Activated naive CD4-positive, alpha-beta T cell (primary cell): ENCODE data around the gene CLPTM1L.
"Not testable (repeated sequence)": the region's sequence is repeated elsewhere in the genome, so short reads cannot be mapped to it uniquely, and the experiment has no call there.

Experiments
- DNase-seq, 4 experiments: peaks; one replicate each; lab custom pipeline; 2025; lab: John Stamatoyannopoulos, UW

CLPTM1L gene

DNA sequence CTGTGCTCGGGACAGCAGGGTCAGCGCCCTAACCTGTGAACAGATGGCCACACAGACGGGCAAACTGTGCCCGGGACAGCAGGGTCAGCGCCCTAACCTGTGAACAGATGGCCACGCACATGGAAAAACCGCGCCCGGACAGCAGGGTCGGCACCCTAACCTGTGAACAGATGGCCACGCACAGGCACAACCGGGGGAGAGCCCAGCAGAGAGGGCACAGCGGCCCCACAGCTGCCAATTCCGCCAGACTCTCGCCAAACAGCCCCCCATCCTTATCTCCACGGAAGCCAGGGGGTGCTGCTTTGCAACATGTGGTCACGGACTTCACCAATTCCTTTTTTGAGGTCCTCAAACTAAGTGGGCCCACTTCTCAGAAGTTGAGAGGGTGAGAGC, 5.1 kb downstream of the CLPTM1L start:
- not testable (repeated sequence) for DNase-seq

DNA sequence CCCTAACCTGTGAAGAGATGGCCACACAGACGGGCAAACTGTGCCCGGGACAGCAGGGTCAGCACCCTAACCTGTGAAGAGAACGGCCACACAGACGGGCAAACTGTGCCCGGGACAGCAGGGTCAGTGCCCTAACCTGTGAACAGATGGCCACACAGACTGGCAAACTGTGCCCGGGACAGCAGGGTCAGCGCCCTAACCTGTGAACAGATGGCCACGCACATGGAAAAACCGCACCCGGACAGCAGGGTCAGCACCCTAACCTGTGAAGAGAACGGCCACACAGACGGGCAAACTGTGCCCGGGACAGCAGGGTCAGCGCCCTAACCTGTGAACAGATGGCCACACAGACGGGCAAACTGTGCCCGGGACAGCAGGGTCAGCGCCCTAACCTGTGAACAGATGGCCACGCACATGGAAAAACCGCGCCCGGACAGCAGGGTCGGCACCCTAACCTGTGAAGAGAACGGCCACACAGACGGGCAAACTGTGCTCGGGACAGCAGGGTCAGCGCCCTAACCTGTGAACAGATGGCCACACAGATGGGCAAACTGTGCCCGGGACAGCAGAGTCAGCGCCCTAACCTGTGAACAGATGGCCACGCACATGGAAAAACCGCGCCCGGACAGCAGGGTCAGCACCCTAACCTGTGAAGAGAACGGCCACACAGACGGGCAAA, 5.6 kb downstream of the CLPTM1L start:
- DNase-seq: not testable (repeated sequence)

DNA sequence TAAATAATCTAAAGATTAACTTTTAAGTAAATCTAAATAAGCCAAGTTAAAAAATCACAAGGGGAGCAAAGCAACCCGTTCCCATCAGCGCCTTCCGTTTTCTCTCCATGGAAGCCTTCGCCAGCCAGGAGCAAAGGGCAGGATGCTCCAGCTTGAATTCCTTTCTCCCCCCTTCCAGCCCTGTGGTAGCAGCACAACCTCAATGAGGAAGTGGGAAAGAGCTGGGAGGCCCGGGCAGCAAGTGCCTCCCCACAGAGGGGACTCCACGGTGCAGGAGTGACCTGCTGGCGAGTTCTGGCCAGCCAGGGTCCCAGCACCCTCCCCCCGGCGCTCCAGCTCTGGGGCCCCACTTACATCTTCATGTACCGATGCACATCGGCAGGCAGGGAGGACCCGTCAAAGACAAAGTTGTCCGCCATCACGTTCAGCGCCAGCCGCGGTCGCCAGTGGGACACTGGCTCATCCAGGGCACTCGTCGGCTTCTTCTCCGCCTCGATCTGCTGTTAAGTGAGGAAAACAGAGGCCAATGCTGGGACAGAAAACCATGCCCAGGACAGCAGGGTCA, 6.3 kb downstream of the CLPTM1L start:
- DNase-seq: no peak

DNA sequence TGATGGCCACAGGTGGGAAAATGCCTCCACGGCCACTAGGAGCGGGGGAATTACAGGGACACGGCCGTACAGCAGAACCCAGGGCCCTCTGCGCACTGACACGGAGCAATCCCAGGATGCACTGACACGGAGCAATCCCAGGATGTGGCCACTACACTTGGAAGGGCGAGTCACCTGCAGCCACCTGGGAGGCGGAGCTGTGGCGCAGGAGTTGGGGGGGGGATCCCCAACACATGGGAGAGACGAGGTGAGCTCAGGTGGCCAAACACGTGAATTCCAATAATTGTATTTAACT, 6.8 kb downstream of the CLPTM1L start:
- DNase-seq: no peak

DNA sequence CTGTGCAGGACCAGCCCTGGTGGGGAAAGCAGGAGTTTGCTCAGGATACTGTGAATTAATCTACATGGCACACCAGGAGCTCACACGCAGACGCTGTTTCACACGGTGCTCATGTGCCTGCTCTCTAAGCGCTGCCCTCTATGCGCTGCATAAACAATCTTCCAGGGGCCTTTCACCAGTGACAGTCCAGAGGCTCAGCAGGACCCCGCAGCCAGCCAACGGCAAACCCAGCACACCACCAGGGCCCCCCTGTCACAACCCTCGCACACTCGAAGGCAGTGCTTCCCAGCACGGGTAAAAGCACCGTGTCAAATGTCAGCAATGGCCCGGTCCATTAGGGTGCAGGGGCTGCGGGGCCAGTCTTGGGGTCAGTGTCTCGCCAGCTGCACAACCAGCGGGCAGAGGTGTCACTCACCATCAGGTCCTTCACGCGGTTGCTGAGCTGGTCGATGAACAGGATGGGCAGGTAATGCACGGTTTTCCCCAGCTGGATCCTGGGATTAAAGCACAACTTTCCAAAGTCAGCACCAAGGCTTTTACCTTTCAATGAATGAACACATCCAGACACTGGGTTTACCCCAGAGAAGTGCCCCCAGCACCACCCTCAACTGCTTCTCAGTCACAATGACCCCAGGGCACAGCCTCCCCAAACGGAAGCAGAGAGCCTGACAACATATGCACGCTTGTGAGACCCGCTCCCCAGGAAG, 7.3 kb downstream of the CLPTM1L start:
- no peak for DNase-seq

DNA sequence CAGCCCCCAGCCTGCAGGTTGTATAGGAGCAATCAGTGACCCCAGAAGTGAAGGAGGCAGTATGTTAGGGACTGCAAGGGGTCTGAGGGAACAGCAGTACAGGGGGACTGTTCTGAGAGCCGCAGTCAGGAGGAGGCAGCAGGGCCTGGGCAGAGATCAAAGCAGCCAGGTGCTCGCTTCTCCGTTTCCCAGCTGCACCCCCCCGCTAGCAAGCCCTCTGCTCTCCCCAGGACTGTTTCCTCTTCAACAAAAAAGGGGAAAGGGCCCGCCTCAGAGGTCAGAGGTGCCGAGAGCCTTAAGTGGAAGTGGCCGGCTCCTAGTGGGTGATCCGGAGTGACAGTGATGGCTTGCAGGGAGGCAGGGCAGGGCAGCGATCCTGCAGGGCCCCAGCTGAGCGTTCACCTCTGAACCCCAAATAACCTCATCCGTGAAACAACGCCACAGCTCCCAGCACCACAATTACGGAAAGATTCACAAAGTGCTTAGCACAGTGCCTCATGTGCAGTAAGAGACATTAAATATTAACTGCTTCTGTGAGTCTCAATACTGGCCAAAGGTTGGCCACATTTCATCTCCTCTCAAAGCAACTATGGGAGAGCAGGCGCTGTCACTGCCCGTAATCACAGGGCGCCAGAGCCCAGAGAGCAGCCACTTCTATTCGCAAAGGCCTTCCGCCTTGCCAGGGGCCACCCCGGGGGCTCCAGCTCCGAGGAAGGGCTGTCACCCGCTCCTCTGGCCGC, 8.0 kb downstream of the CLPTM1L start:
- no peak for DNase-seq

DNA sequence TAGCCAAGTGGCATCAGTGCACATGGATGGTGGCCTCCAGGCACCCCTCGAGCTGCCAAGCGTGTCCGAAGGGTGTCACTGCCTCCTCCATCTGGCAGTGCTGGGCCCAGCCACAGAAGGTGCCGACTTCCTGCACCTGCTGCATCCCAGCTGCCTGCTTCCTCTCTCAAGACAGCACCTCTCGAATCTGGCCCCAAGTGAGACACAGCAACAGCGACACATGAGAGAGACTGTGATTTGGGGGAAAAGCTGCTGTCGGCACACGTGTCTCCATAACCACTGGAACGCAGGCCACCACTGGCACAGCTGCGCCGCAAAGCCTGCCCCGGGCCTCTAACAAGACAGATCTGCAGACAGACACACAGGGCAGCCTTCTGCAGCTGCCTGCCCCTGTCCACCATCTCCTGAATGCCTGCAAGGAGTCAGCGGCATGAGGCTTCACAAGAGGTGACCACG, 8.8 kb downstream of the CLPTM1L start:
- DNase-seq: no peak

DNA sequence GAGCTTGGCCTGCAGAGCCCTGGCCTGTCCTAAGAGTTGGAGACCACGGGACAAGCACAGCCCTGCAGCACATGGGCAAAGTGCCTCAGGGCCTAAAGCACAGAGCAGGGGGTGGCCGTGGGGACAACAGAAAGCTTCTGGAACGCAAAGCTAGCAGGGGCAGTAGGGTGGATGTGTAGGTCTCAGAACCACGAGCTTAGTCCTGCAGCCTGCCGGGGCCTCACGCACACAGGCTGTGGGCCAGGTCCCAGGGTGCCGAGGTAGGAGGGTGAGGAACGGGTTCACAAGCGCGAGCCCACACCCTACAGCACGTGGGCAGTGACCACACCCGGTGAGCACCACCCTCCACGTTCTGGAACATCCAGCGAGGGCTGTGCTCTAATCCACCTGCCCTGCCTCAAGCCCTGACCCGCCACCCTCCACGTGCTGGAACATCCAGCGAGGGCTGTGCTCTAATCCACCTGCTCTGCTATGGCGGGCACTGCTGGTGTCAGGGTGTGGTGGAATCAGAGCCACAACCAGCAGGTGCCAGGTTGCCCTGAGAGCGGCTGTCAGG, 9.3 kb downstream of the CLPTM1L start:
- DNase-seq: no peak

DNA sequence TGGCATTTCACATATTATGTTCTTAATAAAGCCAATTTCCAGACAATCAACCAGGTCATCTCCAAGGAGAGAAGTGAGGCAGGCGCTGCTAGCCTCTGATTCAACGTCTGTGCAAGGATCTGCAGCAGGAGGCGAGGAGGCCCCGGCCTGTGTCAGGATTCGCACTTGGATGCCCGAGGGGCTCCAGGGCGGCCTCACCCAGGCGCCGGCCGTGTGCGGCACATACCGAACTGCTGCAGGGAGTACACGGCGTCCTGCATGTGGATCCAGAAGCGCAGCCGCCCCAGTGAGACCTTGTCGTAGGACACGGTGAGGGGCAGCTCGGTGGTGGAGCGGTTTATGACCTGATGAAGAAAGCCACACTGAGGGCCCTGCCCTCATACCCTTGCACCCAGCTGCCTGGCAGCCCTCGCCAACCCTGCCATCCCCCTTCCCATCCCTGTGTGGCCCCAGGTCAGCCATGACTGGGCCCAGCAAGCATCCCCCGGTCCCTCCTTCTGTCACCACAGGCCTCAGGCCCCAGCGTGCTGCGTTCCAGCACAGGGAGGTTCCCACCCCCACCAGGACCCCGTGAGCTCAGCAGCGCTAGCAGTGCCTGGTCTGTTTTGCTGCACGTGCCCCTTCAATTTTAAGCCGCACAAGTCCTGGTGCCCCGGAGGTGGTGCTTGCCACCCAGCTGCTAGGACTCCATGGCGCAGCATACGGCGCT, 9.9 kb downstream of the CLPTM1L start:
- DNase-seq: no peak

DNA sequence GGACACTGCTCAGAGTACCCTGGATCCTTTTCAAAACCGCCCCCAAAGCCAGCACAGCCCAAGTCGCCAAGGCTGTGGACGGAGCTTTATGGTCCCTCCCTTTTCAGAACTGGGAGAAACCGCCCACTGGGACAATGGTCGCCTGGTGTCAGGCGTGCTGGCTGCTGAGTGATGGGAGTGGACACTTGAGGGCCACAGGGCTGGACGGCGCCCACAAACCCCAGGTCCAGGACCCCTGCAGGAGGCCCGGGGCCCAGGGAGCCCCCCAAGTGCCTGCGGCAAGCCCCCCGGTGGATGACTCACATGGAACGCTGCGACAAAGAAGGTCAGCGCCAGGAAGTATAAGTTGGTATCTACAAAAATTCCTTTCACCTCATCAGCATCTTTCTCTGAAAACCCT, 10.9 kb downstream of the CLPTM1L start:
- no peak for DNase-seq

DNA sequence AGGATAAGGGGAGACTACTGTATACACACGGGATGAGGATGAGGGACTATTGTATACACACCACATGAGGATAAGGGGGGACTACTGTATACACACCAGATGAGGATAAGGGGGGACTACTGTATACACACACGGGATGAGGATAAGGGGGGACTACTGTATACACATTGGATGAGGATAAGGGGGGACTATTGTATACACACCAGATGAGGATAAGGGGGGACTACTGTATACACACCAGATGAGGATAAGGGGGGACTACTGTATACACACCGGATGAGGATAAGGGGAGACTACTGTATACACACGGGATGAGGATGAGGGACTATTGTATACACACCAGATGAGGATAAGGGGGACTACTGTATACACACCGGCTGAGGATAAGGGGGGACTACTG, 11.6 kb downstream of the CLPTM1L start:
- not testable (repeated sequence) for DNase-seq

DNA sequence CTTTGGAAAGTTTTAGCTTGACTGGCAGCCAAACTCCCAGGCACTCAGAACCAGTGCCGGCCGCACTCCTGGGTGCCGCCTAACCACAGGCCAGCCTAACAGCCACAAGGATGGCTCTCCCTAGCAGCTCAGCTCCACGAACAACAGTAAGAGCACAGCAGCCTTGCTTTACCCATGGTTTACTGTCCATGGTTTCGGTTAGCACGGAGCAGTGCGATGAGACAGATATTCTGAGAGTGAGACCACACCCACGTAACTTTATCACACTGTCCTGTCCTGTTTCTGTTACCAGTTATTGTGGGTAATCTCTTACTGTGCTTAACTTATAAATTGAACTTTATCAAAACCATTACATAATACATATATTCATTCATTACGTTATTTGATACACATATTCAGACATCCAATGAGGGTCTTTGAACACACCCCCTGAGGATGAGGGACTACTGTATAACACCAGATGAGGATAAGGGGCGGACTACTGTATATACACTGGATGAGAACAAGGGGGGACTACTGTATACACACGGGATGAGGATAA, 12.4 kb downstream of the CLPTM1L start:
- DNase-seq: no peak

DNA sequence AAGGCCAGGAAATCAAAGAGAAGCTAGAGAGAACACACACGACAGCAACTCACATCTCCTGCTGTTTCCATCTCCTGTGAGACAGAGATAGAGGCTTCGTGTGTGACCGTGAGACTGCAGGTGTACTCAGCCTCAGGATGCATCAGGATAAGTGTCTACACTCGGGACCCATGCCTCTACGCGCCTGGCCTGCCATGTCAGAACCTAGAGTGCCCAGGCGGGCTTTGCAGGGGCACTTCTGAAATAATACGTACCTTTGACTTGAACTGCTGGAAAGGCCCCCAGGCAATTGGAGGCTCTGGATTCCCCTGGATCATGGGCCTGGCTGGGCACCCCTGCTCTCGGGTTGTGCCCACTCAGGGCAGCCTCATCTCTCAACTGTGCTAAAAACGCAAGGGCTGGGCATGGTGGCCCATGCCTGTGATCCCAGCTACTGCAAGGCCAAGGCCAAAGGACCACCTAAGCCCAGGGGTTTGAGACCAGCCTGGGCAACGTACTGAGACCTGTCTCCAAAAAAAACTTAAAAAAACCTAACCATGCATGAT, 13.0 kb downstream of the CLPTM1L start:
- no peak for DNase-seq

DNA sequence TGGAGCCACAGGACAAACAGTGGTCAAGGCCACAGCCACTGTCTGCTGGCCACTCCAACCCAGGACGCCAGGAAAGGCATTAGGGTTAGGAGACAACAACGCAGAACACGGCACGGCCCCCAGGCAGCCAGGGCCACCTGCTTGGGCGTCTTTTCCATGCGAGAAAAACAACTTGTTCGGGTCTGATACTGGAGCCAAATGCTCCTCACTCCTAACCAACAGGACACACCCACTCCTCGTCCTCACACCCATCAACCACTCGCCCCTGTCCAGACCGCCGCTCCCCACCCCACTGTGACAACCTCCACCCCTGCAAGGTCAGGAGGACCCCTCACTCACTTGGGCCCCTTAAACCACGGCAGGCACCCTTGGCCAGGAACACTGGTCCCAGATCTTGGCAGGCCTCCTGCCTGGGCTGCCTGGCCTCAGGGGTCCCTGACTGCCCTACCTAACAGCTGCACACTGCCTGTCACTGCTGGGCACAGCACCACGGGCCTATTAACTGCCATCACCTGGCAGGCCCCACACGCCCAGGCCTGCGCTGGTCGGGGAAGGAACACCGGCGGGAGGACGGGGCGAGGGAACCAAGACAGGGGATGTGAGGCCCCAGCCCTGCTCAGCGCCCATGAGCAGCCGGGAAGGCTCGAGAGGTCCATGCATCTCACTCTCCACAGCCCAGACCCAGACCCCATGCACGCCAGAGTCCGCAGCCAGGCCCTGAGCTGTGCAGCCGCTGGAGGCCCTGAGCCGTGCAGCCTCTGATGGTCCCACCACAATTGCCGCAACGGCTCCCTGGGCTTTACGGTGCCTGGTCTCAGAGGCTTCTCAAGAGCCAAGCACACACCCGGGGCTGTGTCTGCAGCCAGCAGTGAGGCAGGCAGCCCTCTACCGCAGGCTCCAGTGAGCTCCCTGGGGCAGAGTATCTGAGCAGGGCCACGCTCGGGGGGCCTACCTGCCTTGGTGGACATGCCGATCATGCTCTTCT, 13.8 kb downstream of the CLPTM1L start:
- no peak for DNase-seq

DNA sequence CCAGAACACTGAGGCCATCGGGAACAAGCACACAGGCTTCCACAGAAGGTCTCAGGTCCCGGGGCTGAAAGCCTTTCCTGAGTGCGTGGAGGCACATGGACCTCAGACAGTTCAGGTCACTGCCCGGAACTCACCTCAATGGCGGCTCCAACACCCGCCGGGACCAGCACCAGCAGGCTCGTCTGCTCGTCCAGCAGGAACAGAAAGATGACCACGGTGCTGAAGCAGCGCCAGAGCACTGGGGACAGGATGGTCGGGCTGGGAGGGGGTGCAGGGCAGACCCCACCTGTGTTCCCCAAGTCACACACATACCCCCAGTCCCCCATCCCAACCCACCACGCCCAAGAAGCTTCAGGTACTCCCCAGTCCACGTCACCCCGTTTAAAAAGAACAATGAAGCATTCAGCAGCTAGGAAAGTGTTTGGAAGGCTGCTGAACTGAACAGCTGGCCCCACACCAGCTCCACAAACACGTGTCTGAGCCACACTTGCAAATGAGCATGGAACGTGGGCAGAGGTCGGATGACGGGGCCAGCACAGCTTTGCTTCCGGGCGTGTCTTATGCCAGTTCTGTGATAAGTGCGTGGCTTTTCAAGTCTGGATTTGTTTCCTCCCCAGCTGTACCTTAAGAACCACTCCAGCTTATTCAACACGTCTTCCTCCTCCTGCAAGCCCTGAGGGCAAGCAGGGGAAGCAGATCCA, 14.6 kb downstream of the CLPTM1L start:
- no peak for DNase-seq

DNA sequence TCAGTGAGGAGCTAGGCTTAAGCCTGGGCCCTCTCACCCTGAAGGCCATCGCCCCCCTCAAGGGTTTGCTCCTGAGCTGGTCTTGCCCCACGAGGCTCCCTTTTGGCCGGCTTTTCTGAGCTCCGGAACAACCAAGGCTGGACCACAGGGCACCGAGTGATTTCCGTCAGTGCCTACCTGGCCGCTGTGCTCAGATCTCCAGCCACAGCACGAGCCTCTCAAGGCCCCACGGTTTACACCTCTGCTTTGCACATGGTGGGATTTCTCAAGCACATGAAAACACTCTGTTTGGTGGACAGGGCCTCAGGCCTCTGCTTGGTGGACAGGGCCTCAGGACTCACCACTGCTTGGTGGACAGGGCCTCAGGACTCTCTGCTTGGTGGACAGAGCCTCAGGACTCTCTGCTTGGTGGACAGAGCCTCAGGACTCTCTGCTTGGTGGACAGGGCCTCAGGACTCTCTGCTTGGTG, 15.8 kb downstream of the CLPTM1L start:
- DNase-seq: no peak

DNA sequence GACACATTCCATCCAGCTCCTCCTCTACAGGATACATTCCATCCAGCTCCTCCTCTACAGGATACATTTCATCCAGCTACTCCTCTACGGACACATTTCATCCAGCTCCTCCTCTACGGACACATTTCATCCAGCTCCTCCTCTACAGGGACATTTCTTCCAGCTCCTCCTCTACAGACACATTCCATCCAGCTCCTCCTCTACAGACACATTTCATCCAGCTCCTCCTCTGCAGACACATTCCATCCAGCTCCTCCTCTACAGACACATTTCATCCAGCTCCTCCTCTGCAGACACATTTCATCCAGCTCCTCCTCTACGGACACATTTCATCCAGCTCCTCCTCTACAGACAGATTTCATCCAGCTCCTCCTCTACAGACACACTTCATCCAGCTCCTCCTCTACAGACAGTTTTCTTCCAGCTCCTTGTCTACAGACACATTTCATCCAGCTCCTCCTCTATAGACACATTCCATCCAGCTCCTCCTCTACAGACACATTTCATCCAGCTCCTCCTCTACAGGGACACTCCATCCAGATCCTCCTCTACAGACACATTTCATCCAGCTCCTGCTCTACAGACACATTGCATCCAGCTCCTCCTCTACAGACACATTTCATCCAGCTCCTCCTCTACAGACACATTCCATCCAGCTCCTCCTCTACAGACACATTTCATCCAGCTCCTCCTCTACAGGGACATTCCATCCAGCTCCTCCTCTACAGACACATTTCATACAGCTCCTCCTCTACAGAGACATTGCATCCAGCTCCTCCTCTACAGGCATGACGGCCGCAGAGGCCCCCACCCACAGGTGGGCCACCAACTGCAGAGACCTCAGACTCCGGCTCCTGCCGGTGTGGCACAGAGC, 16.4 kb downstream of the CLPTM1L start:
- DNase-seq: not testable (repeated sequence)
